Measurements from ENCODE around the gene LY6G6F. TPM values are rescaled to one million over a fixed set of nuclear protein-coding genes. Genes with fewer than 3 reads are reported as not detected.

The LY6G6F gene
- total and polyA plus RNA-seq, 2 of the 13 experiments (the other 11 are each of a cell fraction or from before 2014, with no cell fraction given), result not detected

DNA sequence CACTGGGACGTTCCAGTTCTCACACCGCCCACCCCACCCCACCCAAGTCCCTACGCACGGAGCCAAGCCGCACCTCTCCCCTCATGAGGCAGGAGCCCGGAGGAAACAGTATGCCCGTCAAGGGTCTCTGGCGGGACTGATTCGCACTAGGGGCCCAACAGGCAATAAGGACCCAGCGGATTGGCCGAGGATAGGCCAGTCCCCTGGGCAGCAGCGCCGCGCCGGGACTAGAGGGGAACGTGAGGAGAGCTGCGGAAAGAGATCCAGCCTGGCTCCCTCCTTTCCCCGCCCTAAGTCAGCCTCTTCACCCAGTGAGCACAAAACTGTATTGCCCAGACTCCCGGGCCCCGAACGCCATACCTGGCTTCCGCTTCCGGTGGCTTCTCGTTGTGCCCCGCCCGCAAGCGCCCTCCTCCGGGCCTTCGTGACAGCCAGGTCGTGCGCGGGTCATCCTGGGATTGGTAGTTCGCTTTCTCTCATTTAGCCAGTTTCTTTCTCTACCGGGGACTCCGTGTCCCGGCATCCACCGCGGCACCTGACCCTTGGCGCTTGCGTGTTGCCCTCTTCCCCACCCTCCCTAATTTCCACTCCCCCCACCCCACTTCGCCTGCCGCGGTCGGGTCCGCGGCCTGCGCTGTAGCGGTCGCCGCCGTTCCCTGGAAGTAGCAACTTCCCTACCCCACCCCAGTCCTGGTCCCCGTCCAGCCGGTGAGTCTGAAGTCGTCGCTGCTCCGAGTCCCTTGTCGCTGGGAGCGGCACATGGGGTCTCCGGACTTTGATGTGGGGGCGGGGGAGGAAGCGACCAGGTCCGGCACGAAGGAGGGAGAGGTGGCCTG lies 40.9 kb upstream of the LY6G6F start, which contains the start of gene CSNK2B (continued):
- TF ChIP-seq, protein P1, sequence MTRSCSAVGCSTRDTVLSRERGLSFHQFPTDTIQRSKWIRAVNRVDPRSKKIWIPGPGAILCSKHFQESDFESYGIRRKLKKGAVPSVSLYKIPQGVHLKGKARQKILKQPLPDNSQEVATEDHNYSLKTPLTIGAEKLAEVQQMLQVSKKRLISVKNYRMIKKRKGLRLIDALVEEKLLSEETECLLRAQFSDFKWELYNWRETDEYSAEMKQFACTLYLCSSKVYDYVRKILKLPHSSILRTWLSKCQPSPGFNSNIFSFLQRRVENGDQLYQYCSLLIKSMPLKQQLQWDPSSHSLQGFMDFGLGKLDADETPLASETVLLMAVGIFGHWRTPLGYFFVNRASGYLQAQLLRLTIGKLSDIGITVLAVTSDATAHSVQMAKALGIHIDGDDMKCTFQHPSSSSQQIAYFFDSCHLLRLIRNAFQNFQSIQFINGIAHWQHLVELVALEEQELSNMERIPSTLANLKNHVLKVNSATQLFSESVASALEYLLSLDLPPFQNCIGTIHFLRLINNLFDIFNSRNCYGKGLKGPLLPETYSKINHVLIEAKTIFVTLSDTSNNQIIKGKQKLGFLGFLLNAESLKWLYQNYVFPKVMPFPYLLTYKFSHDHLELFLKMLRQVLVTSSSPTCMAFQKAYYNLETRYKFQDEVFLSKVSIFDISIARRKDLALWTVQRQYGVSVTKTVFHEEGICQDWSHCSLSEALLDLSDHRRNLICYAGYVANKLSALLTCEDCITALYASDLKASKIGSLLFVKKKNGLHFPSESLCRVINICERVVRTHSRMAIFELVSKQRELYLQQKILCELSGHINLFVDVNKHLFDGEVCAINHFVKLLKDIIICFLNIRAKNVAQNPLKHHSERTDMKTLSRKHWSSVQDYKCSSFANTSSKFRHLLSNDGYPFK (CRISPR knock-in tag; IDR thresholded peaks at IDR 0.05; ENCODE audit: borderline replicate concordance), result peak; percentile 81
- TF ChIP-seq, protein P2, sequence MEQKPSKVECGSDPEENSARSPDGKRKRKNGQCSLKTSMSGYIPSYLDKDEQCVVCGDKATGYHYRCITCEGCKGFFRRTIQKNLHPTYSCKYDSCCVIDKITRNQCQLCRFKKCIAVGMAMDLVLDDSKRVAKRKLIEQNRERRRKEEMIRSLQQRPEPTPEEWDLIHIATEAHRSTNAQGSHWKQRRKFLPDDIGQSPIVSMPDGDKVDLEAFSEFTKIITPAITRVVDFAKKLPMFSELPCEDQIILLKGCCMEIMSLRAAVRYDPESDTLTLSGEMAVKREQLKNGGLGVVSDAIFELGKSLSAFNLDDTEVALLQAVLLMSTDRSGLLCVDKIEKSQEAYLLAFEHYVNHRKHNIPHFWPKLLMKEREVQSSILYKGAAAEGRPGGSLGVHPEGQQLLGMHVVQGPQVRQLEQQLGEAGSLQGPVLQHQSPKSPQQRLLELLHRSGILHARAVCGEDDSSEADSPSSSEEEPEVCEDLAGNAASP (CRISPR knock-in tag; IDR thresholded peaks at IDR 0.05; ENCODE audit: borderline replicate concordance), result no peak
- TF ChIP-seq RAD51 (IDR thresholded peaks at IDR 0.05; ENCODE audit: borderline replicate concordance), result no peak
- TF ChIP-seq GTF2F1 (IDR thresholded peaks at IDR 0.05; ENCODE audit: low read length), result no peak
- no peak; the same call in 1 of the 2 replicates for TF ChIP-seq HOXD1 (CRISPR knock-in tag; IDR thresholded peaks at IDR 0.05)
- TF ChIP-seq, protein P3, sequence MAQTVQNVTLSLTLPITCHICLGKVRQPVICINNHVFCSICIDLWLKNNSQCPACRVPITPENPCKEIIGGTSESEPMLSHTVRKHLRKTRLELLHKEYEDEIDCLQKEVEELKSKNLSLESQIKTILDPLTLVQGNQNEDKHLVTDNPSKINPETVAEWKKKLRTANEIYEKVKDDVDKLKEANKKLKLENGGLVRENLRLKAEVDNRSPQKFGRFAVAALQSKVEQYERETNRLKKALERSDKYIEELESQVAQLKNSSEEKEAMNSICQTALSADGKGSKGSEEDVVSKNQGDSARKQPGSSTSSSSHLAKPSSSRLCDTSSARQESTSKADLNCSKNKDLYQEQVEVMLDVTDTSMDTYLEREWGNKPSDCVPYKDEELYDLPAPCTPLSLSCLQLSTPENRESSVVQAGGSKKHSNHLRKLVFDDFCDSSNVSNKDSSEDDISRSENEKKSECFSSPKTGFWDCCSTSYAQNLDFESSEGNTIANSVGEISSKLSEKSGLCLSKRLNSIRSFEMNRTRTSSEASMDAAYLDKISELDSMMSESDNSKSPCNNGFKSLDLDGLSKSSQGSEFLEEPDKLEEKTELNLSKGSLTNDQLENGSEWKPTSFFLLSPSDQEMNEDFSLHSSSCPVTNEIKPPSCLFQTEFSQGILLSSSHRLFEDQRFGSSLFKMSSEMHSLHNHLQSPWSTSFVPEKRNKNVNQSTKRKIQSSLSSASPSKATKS (CRISPR knock-in tag; IDR thresholded peaks at IDR 0.05), result no peak
- peak; percentile 98 for TF ChIP-seq CREM (IDR thresholded peaks at IDR 0.05)
- TF ChIP-seq CREM (CRISPR knock-in tag; IDR thresholded peaks at IDR 0.05), result no peak
- TF ChIP-seq SP5 (CRISPR knock-in tag; IDR thresholded peaks at IDR 0.05; ENCODE audit: borderline replicate concordance, low read depth), result peak; percentile 68
- TF ChIP-seq ZFP36L1 (CRISPR knock-in tag; IDR thresholded peaks at IDR 0.05), result no peak; the same call in 1 of the 2 replicates
- TF ChIP-seq MXD4 (CRISPR knock-in tag; IDR thresholded peaks at IDR 0.05), result peak; percentile 62; the same call in 1 of the 2 replicates
- no peak for TF ChIP-seq PTBP1 (IDR thresholded peaks at IDR 0.05; ENCODE audit: low read depth, low read length, poor library complexity, severe bottlenecking)
- no peak for TF ChIP-seq POLR2AphosphoS2 (IDR thresholded peaks at IDR 0.05; ENCODE audit: low read depth, low read length)
- no peak for TF ChIP-seq CC2D1A (CRISPR knock-in tag; IDR thresholded peaks at IDR 0.05)
- TF ChIP-seq, protein P4, sequence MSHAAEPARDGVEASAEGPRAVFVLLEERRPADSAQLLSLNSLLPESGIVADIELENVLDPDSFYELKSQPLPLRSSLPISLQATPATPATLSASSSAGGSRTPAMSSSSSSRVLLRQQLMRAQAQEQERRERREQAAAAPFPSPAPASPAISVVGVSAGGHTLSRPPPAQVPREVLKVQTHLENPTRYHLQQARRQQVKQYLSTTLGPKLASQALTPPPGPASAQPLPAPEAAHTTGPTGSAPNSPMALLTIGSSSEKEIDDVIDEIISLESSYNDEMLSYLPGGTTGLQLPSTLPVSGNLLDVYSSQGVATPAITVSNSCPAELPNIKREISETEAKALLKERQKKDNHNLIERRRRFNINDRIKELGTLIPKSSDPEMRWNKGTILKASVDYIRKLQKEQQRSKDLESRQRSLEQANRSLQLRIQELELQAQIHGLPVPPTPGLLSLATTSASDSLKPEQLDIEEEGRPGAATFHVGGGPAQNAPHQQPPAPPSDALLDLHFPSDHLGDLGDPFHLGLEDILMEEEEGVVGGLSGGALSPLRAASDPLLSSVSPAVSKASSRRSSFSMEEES (CRISPR knock-in tag; IDR thresholded peaks at IDR 0.05), result peak; percentile 22
- TF ChIP-seq BORCS8-MEF2B (CRISPR knock-in tag; IDR thresholded peaks at IDR 0.05), result peak; percentile 50
- TF ChIP-seq ZBTB3 (CRISPR knock-in tag; IDR thresholded peaks at IDR 0.05; ENCODE audit: borderline replicate concordance, low read depth), result 0 out of 2 replicates have a peak, but pooled peaks have one; percentile 73
- TF ChIP-seq ZBTB26 (CRISPR knock-in tag; IDR thresholded peaks at IDR 0.05; ENCODE audit: borderline replicate concordance), result peak; percentile 56; the same call in 1 of the 2 replicates
- peak; percentile 59; the same call in 1 of the 2 replicates for TF ChIP-seq ZNF34 (CRISPR knock-in tag; IDR thresholded peaks at IDR 0.05; ENCODE audit: borderline replicate concordance)
